Cardiac fibroblast (primary cell): ENCODE results near the gene TMEM11.
A peak's percentile ranks its signal among the peaks of the same experiment; 100 is the strongest.

Experiments used
- DNase-seq, 2 donors: peaks; one replicate each; pipeline versions ENCODE4 v3.0.0 to v3.0.0-alpha.2; 2010; ENCODE audit warnings: low read depth in 2 of 2
- H3K4me3 ChIP-seq, 2 donors: replicated peaks in 1 of 2; 1 replicate in 1 of 2; 2 replicates in 1 of 2; pipeline ENCODE4 v1.5.1; 2011; ENCODE audit warnings: low read depth in 2 of 2, low read length in 2 of 2, mild to moderate bottlenecking in 2 of 2, moderate library complexity in 1 of 2
- TF ChIP-seq, protein P1 (sequence below): IDR thresholded peaks from one replicate; pipeline ENCODE4 v1.5.1; 2011; ENCODE audit warnings: low read depth, mild to moderate bottlenecking, low read length, inconsistent platforms

Gene TMEM11

DNA sequence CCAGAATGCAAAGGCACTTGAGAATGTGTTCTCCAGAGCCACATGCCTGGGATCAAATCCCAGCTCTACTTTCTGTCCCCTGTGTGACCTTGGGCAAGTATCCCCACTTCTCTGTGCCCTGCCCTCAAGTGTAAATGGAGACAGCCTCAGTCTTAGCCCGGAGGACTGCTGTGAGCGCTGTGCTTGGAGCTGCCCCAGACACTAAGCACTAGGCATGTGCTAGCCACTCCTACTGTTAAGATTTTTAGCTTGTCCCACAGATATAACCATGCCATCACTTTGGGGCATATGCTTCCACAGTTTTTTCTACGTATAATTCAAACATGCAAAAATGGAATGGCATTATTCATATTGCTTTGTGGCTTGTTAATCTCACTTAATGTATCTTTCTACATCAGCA is 29.4 kb downstream of the TMEM11 start:
- TF ChIP-seq, protein P1, sequence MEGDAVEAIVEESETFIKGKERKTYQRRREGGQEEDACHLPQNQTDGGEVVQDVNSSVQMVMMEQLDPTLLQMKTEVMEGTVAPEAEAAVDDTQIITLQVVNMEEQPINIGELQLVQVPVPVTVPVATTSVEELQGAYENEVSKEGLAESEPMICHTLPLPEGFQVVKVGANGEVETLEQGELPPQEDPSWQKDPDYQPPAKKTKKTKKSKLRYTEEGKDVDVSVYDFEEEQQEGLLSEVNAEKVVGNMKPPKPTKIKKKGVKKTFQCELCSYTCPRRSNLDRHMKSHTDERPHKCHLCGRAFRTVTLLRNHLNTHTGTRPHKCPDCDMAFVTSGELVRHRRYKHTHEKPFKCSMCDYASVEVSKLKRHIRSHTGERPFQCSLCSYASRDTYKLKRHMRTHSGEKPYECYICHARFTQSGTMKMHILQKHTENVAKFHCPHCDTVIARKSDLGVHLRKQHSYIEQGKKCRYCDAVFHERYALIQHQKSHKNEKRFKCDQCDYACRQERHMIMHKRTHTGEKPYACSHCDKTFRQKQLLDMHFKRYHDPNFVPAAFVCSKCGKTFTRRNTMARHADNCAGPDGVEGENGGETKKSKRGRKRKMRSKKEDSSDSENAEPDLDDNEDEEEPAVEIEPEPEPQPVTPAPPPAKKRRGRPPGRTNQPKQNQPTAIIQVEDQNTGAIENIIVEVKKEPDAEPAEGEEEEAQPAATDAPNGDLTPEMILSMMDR, result no peak
- no peak for DNase-seq

DNA sequence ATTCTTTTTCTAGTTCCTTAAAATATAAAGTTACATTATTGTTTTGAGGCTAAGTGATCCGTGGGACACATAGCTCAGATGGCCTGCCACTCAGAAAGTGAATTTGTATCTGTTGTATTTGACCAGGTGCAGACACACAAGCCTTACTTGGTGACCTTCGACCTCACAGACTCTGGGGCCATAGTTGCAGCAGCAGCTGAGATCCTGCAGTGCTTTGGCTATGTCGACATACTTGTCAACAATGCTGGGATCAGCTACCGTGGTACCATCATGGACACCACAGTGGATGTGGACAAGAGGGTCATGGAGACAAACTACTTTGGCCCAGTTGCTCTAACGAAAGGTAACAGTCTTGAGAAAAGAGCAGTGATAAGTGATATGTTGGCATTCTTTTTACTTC is 30.5 kb downstream of the TMEM11 start:
- no peak for DNase-seq
- TF ChIP-seq, protein P1, result no peak
- H3K4me3 ChIP-seq, result no peak overlapping the region

More for the DNA sequence above, 29.4 kb downstream of the TMEM11 start:
- H3K4me3 ChIP-seq, result no peak overlapping the region

- TF ChIP-seq, protein P1, result no peak
These were observed 35.9 kb downstream of the TMEM11 start for GRCh38 chr17:21177854-21178600.

DNA sequence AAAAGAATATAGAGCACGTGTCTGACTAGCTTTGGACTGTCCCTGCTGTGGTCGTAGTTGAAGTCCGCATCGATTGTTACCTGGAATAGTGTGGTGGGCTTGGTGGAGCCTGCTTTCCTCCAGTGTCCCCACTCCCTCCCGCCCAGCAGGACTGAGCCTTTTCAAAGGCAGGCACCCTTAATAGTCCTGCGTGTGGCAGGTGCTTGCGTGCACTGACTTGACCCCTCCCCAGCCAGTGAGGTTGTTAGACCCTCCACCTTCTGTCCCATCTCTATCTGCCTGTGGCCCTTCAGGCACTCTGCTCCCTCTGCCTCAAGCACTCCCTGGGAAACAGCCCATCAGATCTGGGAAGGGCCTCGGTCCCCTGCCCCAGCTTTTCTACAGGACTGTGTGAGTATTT is 36.6 kb downstream of the TMEM11 start:
- H3K4me3 ChIP-seq, result no peak overlapping the region
- TF ChIP-seq, protein P1, result no peak
- no peak for DNase-seq

More at GRCh38 chr17:21177854-21178600, 35.9 kb downstream of the TMEM11 start:
- DNase-seq, result no peak
- no peak overlapping the region for H3K4me3 ChIP-seq

DNA sequence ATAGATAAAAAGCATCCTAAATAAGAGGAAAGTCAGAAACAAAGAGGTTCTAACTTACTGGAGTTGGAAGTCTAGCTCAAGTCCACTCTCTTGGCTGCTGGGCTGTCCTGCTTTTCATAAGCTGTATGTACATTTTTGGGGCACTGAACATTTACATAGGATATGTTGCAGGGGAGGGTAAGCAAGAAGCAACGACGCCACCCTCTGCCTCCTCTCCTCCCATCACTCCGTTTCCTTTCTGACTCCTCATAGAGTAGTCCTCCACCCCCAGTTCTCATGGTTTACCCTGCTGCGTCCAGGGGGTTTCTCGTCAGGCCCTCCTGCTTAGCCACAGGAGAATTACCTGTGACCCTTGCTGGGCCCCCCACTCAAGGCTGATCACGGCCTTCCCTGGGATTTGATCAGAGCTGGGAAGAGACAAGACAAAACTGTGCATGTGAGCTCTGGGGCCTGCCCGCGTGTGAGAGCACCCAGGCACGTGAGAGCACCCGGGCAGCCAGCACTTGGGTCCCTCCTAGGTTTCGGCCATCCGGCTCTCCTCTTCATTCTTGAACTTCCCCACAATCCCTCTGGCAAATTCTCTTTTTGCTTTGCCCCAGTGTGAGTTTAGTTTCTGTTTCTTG is 37.1 kb downstream of the TMEM11 start:
- DNase-seq, result no peak
- no peak overlapping the region for H3K4me3 ChIP-seq
- TF ChIP-seq, protein P1, result no peak

GRCh38 chr17:21174713-21175112 is 39.2 kb downstream of the TMEM11 start:
- TF ChIP-seq, protein P1, result no peak
- H3K4me3 ChIP-seq, result no peak overlapping the region

More at GRCh38 chr17:21174713-21175112, 39.2 kb downstream of the TMEM11 start:
- DNase-seq, result peak; percentile 20 to 31
